Left lung (tissue), 10 donors: ENCODE data around the gene DGKB. TPM values are rescaled to one million over a fixed set of nuclear protein-coding genes. Genes with fewer than 3 reads are reported as not detected.
A peak's percentile ranks its signal among the peaks of the same experiment; 100 is the strongest.

ENCODE experiments used
- ATAC-seq: fragments of 200-7000 bp; cut with Tn5 transposase; one replicate; pipeline ENCODE4 v1.9.1; 2020; ENCODE audit warnings: moderate library complexity
- DNase-seq, 4 donors: peaks; one replicate each; pipeline ENCODE4 v3.0.0-alpha.2; 2013 to 2020
- H3K27ac ChIP-seq, 2 donors: fragments of 200-600 bp; sonication (generic) in 1 of 2; one replicate each; pipeline versions ENCODE4 v1.5.0 to v1.8.0; 2020 to 2021
- H3K27me3 ChIP-seq, 2 donors: fragments of 200-600 bp; sonication (generic) in 1 of 2; one replicate each; pipeline versions ENCODE4 v1.5.0 to v1.8.0; 2020 to 2021
- H3K36me3 ChIP-seq, 2 donors: fragments of 200-600 bp; sonication (generic) in 1 of 2; one replicate each; pipeline versions ENCODE4 v1.5.0 to v1.8.0; 2020 to 2021
- H3K4me1 ChIP-seq, 2 donors: fragments of 200-600 bp; one replicate each; pipeline ENCODE4 v1.8.0; 2021
- H3K4me3 ChIP-seq, 2 donors: fragments of 200-600 bp; sonication (generic) in 1 of 2; one replicate each; pipeline versions ENCODE4 v1.5.0 to v1.8.0; 2020 to 2021; ENCODE audit warnings: mild to moderate bottlenecking in 1 of 2
- H3K9me3 ChIP-seq, 2 donors: fragments of 200-600 bp; sonication (generic) in 1 of 2; one replicate each; pipeline versions ENCODE4 v1.5.0 to v1.8.0; 2020 to 2021
- CTCF ChIP-seq, 2 donors: fragments of 200-600 bp; sonication (generic) in 1 of 2; IDR thresholded peaks; one replicate each; pipeline versions ENCODE4 v1.5.0 to v1.8.0; 2021; ENCODE audit warnings: antibody characterized with exemption in 2 of 2
- intact Hi-C, 2 donors: fragments of 100-400 bp; cut with DNase I; formaldehyde crosslinking; loops; one replicate each; pipeline versions ENCODE4 v1.11.2 to v1.14.2; 2022
- polyA plus RNA-seq, 6 donors: library from polyadenylated mRNA; unstranded; fragments of 120-200 nt; gene quantifications; one replicate each; pipeline ENCODE4 v1.2.1, GENCODE V29; 2013; ENCODE audit not compliant: insufficient read length in 6 of 6
- total RNA-seq, 2 donors: library from RNA; stranded (reverse); fragmentation: NEBNext Ultra II Directional; extraction: Animal tissue kit (Norgen Biotek cat#: 25700); gene quantifications; one replicate each; pipeline ENCODE4 v1.2.1, GENCODE V29; 2021
- donor health status: DM: no; HTN: yes; CAD: no.
- donor health status: DM: no; HTN: no; CAD: no.

Gene DGKB
- total and polyA plus RNA-seq, 8 donors: 0.15 to 0.31 (median 0.27) TPM; not detected in 1

GRCh38 chr7:14602851-14603250 is 299.7 kb downstream of the DGKB start:
- Histone ChIP-seq H3K27me3 (no peaks in the 10 kb centered on the region), H3K27ac (no peak overlapping the region), H3K4me1 (no peaks in the 10 kb centered on the region), H3K4me3 (no peak overlapping the region), H3K9me3 (peaks cover 0 to 5% of the 10 kb centered on the region in 2 donors), H3K36me3 (no peaks in the 10 kb centered on the region)
- DNase-seq (no peak), ATAC-seq (no peak)
- intact Hi-C loops: no loop called here
- no peak for TF ChIP-seq CTCF (IDR thresholded peaks at IDR 0.05)

GRCh38 chr7:14600766-14601367 is 301.7 kb downstream of the DGKB start:
- Histone ChIP-seq H3K27ac (no peak overlapping the region), H3K9me3 (peaks cover 0 to 5% of the 10 kb centered on the region in 2 donors), H3K36me3 (no peaks in the 10 kb centered on the region), H3K27me3 (no peaks in the 10 kb centered on the region), H3K4me3 (no peak overlapping the region), H3K4me1 (no peaks in the 10 kb centered on the region)
- no peak for TF ChIP-seq CTCF (IDR thresholded peaks at IDR 0.05)
- intact Hi-C loops: no loop called here
- ATAC-seq (no peak), DNase-seq (peak in 1 of 4 donors; percentile 10)

- intact Hi-C loops: no loop called here
- peaks cover 0 to 5% of the 10 kb centered on the region in 2 donors for H3K9me3 ChIP-seq
- no peaks in the 10 kb centered on the region for H3K4me1 ChIP-seq
- ATAC-seq (no peak), DNase-seq (peak in 2 of 4 donors; percentile 15 to 21)
- H3K36me3 ChIP-seq: no peaks in the 10 kb centered on the region
- H3K27me3 ChIP-seq: no peaks in the 10 kb centered on the region
- no peak overlapping the region for H3K4me3 ChIP-seq
- H3K27ac ChIP-seq: no peak overlapping the region
- TF ChIP-seq CTCF (IDR thresholded peaks at IDR 0.05): no peak
Measured at GRCh38 chr7:14598978-14599377, 303.6 kb downstream of the DGKB start.

- no peak for TF ChIP-seq CTCF (IDR thresholded peaks at IDR 0.05)
- Histone ChIP-seq H3K27me3 (no peaks in the 10 kb centered on the region), H3K27ac (no peak overlapping the region), H3K36me3 (no peaks in the 10 kb centered on the region), H3K4me1 (no peaks in the 10 kb centered on the region), H3K9me3 (peaks cover 0 to 5% of the 10 kb centered on the region in 2 donors), H3K4me3 (no peak overlapping the region)
- no peak for DNase-seq
- no peak for ATAC-seq
- intact Hi-C loops: no loop called here
Measured at GRCh38 chr7:14596421-14596820, 306.1 kb downstream of the DGKB start.

GRCh38 chr7:14590206-14590605 is 312.3 kb downstream of the DGKB start:
- Histone ChIP-seq H3K4me3 (no peak overlapping the region), H3K27me3 (no peaks in the 10 kb centered on the region), H3K27ac (no peak overlapping the region), H3K4me1 (no peaks in the 10 kb centered on the region), H3K36me3 (no peaks in the 10 kb centered on the region), H3K9me3 (peaks cover 0 to 15% of the 10 kb centered on the region in 2 donors)
- TF ChIP-seq CTCF (IDR thresholded peaks at IDR 0.05): no peak
- ATAC-seq (no peak), DNase-seq (no peak)
- intact Hi-C loops: no loop called here
